ENCODE results near the gene MAFG. TPM values are rescaled to one million over a fixed set of nuclear protein-coding genes. Genes with fewer than 3 reads are reported as not detected.

MAFG gene
- total RNA-seq, 1 experiment from 2014 or later, result 36.1 TPM

DNA sequence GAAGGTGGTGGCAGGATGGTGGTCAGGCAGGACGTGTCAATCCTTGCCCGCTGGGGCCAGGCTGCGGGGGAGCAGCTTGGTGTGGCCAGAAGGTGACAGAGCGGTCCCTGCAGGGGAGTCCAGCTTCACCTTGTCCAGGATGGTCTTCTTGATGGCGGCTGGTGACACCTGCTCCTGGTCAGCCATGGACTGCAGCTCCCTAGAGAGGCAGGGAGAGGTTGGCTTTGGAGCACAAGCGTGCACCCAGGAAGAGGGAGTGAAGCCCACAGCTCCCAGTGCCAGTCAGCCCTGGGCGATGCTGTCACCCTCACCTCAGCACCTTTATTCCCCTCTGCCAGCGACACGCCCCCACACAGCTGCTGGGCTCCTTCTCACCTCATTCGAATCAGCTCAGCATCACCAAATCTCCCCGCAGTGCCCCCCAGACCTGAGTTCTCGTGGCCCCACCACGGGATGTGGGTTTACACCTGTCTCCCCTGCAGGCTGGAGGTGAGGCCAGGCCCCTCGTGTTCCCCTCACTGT lies 5.7 kb upstream of the MAFG start:
- H3K27me3 Mint-ChIP-seq (ENCODE audit: unreplicated experiment), result no peaks in the 10 kb centered on the region
- H3K4me3 Mint-ChIP-seq (ENCODE audit: low read depth, unreplicated experiment), result peak overlapping the region; percentile 2
- CTCF ChIA-PET, result interaction anchor here (0.8 kb wide), 1 partner anchor 30 kb away, joined by 3 read pairs; no protein-coding TSS in a partner anchor
- intact Hi-C loops (cut with micrococcal nuclease; ENCODE audit: unreplicated experiment), result no loop called here
- H3K9me3 Mint-ChIP-seq (ENCODE audit: low read depth, unreplicated experiment), result no peaks in the 10 kb centered on the region
- TF ChIP-seq, protein P1, sequence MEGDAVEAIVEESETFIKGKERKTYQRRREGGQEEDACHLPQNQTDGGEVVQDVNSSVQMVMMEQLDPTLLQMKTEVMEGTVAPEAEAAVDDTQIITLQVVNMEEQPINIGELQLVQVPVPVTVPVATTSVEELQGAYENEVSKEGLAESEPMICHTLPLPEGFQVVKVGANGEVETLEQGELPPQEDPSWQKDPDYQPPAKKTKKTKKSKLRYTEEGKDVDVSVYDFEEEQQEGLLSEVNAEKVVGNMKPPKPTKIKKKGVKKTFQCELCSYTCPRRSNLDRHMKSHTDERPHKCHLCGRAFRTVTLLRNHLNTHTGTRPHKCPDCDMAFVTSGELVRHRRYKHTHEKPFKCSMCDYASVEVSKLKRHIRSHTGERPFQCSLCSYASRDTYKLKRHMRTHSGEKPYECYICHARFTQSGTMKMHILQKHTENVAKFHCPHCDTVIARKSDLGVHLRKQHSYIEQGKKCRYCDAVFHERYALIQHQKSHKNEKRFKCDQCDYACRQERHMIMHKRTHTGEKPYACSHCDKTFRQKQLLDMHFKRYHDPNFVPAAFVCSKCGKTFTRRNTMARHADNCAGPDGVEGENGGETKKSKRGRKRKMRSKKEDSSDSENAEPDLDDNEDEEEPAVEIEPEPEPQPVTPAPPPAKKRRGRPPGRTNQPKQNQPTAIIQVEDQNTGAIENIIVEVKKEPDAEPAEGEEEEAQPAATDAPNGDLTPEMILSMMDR (IDR thresholded peaks at IDR 0.05; ENCODE audit: unreplicated experiment), result no peak
- H3K27ac Mint-ChIP-seq (ENCODE audit: unreplicated experiment), result peak overlapping the region; percentile 37
- peaks cover 16% of the 10 kb centered on the region for H3K4me1 Mint-ChIP-seq (ENCODE audit: low read depth, unreplicated experiment)
- no peak for DNase-seq
- no TSS peak for BruUV-seq (replicated peaks)
- H3K36me3 Mint-ChIP-seq (ENCODE audit: insufficient read depth, unreplicated experiment), result peaks cover 77% of the 10 kb centered on the region

DNA sequence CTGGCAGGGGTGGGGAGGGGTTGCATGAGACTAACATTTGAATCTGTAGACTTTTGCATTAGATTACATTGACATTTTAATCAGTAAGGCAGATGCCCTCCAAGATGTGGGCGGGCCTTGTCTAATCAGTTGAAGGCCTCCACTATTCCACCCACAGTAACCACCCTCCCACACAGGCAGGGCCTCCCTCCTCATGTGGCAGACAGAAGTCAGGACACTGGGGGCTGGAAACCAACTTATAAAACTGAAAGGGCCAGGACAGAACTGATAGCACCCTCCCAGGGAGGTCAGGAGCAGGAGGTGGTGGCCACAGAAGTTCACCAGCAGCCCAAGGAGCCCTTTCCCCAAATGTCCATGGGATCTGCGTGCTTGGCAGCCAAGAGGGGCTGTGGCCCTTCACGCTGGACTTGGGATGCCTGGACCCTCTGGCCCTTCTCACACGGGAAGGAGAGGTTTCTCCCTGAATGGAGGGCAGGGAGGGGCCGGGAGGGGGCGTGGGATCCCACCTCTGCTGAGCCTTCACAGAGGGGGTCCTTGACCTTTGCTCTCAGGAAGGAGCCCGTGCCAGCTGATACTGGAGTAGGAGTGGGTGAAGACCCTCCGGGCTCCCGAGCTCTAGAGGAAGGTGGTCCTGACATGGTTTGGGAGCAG lies 4.9 kb upstream of the MAFG start:
- H3K27me3 Mint-ChIP-seq (ENCODE audit: unreplicated experiment), result no peaks in the 10 kb centered on the region
- H3K4me3 Mint-ChIP-seq (ENCODE audit: low read depth, unreplicated experiment), result peak overlapping the region; percentile 2
- H3K36me3 Mint-ChIP-seq (ENCODE audit: insufficient read depth, unreplicated experiment), result peaks cover 80% of the 10 kb centered on the region
- peaks cover 9% of the 10 kb centered on the region for H3K4me1 Mint-ChIP-seq (ENCODE audit: low read depth, unreplicated experiment)
- TSS peak; percentile 33 for BruUV-seq (replicated peaks)
- CTCF ChIA-PET, result interaction anchor here (0.8 kb wide), 1 partner anchor 31 kb away, joined by 3 read pairs; no protein-coding TSS in a partner anchor
- H3K9me3 Mint-ChIP-seq (ENCODE audit: low read depth, unreplicated experiment), result no peaks in the 10 kb centered on the region
- no peak for DNase-seq
- TF ChIP-seq, protein P1 (IDR thresholded peaks at IDR 0.05; ENCODE audit: unreplicated experiment), result no peak
- intact Hi-C loops (cut with micrococcal nuclease; ENCODE audit: unreplicated experiment), result no loop called here
- peak overlapping the region; percentile 61 for H3K27ac Mint-ChIP-seq (ENCODE audit: unreplicated experiment)

DNA sequence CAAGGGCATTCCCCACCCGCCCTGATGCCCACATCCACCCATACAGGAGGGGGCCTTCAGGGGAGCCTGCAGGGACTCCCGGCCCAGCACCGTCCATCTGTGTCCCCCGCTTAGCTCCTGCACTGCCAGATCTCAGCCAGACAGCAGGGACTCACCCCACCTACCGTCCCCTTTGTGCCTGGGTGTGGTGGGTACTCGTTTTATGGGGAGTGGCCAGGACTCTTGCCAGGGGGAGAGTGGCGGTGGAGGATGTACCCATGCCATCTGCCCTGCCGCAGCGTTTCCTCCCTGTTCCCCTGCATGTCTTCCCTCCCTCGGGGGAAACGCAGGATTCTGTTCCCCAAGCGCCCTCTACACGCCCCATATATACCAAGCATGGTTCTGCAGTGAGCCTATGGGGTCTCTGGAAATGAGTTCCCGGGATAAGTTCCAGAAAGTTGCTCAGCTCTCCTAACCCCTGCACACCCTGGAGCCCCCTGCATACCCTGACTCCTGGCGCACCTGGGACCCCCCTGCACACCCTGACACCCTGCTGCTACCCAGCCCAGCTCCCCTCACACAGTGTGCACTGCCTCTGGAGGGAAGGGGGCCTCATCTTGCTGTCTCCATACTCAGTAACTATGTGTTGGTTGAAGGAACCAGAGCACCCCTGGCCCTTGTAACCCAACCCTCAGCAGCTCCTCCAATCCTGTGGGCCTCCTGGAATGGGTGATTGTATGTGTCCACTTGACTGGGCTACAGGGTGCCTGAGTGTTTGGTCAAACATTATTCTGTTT lies 4.2 kb upstream of the MAFG start:
- DNase-seq, result no peak
- Mint-ChIP-seq H3K4me3 (ENCODE audit: low read depth, unreplicated experiment) (no peak overlapping the region), H3K27ac (ENCODE audit: unreplicated experiment) (peak overlapping the region; percentile 61), H3K4me1 (ENCODE audit: low read depth, unreplicated experiment) (peaks cover 9% of the 10 kb centered on the region), H3K27me3 (ENCODE audit: unreplicated experiment) (no peaks in the 10 kb centered on the region), H3K9me3 (ENCODE audit: low read depth, unreplicated experiment) (no peaks in the 10 kb centered on the region), H3K36me3 (ENCODE audit: insufficient read depth, unreplicated experiment) (peaks cover 77% of the 10 kb centered on the region)
- CTCF ChIA-PET, result no interaction called here
- BruUV-seq (replicated peaks), result no TSS peak
- intact Hi-C loops (cut with micrococcal nuclease; ENCODE audit: unreplicated experiment), result no loop called here
- TF ChIP-seq, protein P1 (IDR thresholded peaks at IDR 0.05; ENCODE audit: unreplicated experiment), result no peak

DNA sequence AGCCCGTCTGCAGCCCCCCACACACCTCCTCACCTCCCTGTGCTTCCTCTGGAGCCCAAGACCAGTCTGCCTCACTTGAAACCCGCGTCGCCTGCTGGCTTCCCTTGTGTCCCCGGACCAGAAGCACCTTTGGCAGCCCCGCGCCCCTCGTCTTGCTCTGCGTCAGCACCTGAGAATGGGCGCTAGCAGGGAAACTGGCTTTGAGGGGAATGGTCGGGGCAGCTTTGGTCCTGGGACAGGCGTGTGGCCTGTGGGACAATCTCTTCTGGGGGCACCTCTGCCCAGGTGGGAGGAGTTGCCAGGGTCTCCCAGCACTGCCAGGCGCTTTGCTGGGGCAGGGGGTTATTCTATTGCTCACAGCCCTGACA lies 3.6 kb upstream of the MAFG start:
- Mint-ChIP-seq H3K27me3 (ENCODE audit: unreplicated experiment) (no peaks in the 10 kb centered on the region), H3K9me3 (ENCODE audit: low read depth, unreplicated experiment) (no peaks in the 10 kb centered on the region), H3K27ac (ENCODE audit: unreplicated experiment) (no peak overlapping the region), H3K36me3 (ENCODE audit: insufficient read depth, unreplicated experiment) (peaks cover 77% of the 10 kb centered on the region), H3K4me1 (ENCODE audit: low read depth, unreplicated experiment) (peaks cover 13% of the 10 kb centered on the region), H3K4me3 (ENCODE audit: low read depth, unreplicated experiment) (no peak overlapping the region)
- intact Hi-C loops (cut with micrococcal nuclease; ENCODE audit: unreplicated experiment), result no loop called here
- CTCF ChIA-PET, result no interaction called here
- no TSS peak for BruUV-seq (replicated peaks)
- TF ChIP-seq, protein P1 (IDR thresholded peaks at IDR 0.05; ENCODE audit: unreplicated experiment), result no peak
- DNase-seq, result no peak
